HepG2 (cell line): Measurements from ENCODE around the gene ZNF845. TPM values are rescaled to one million over a fixed set of nuclear protein-coding genes. Genes with fewer than 3 reads are reported as not detected.

Experiments used
- CEBPB ChIP-seq: IDR thresholded peaks from 2 replicates; pipeline ENCODE4 v1.6.1; 2011; ENCODE audit warnings: low read depth, low read length, improper control_type of control experiment, borderline replicate concordance
- FOXA3 ChIP-seq: IDR thresholded peaks from 2 replicates; pipeline ENCODE4 v1.6.1; 2016; ENCODE audit warnings: missing genetic modification reagents, missing compliant biosample characterization
- GLMP ChIP-seq: sonication (generic); formaldehyde crosslinking; IDR thresholded peaks from 2 replicates; pipeline ENCODE4 v1.9.0; 2021; ENCODE audit warnings: missing genetic modification reagents, mild to moderate bottlenecking, borderline replicate concordance
- HBP1 ChIP-seq: IDR thresholded peaks from 2 replicates; pipeline ENCODE4 v1.6.1; 2016; ENCODE audit warnings: low read depth, control low read depth
- HNF4A ChIP-seq: sonication (generic); formaldehyde crosslinking; IDR thresholded peaks from 2 replicates; pipeline ENCODE4 v1.4.0; 2020; ENCODE audit warnings: missing genetic modification reagents
- IRF1 ChIP-seq: sonication (generic); formaldehyde crosslinking; IDR thresholded peaks from 2 replicates; pipeline ENCODE4 v1.4.0; 2020; ENCODE audit warnings: low read depth, mild to moderate bottlenecking, missing genetic modification reagents
- KAT2B ChIP-seq: fragments of 150-350 bp; IDR thresholded peaks from 2 replicates; pipeline ENCODE4 v1.6.1; 2014; ENCODE audit warnings: low read depth, low read length, borderline replicate concordance
- NFE2 ChIP-seq: sonication (generic); formaldehyde crosslinking; IDR thresholded peaks from 2 replicates; pipeline ENCODE4 v1.4.0; 2020; ENCODE audit warnings: missing genetic modification reagents
- SPEN ChIP-seq: sonication (generic); formaldehyde crosslinking; IDR thresholded peaks from 2 replicates; pipeline ENCODE4 v1.5.1; 2020; ENCODE audit warnings: low read depth, mild to moderate bottlenecking, missing genetic modification reagents
- SUZ12 ChIP-seq: fragments of 150-350 bp; IDR thresholded peaks from 2 replicates; pipeline ENCODE4 v1.6.1; 2014; ENCODE audit warnings: low read depth, low read length
- ZBTB49 ChIP-seq: sonication (generic); formaldehyde crosslinking; IDR thresholded peaks from 2 replicates; pipeline ENCODE4 v1.4.0; 2020; ENCODE audit warnings: missing genetic modification reagents, borderline replicate concordance
- ZFP41 ChIP-seq: sonication (generic); formaldehyde crosslinking; IDR thresholded peaks from 2 replicates; pipeline ENCODE4 v1.4.0; 2020; ENCODE audit warnings: mild to moderate bottlenecking, missing genetic modification reagents, borderline replicate concordance
- ZNF382 ChIP-seq: sonication (generic); formaldehyde crosslinking; IDR thresholded peaks from 2 replicates; pipeline ENCODE4 v1.5.0; 2020; ENCODE audit warnings: missing genetic modification reagents, mild to moderate bottlenecking, borderline replicate concordance
- ZNF432 ChIP-seq: sonication (generic); formaldehyde crosslinking; IDR thresholded peaks from 2 replicates; pipeline ENCODE4 v1.5.0; 2020; ENCODE audit warnings: missing genetic modification reagents, mild to moderate bottlenecking, borderline replicate concordance
- ZNF766 ChIP-seq: sonication (generic); formaldehyde crosslinking; IDR thresholded peaks from 2 replicates; pipeline ENCODE4 v1.5.0; 2020; ENCODE audit warnings: missing genetic modification reagents, borderline replicate concordance
- polyA plus RNA-seq, 8 experiments: library from polyadenylated mRNA; depleted of rRNA in 3 of 8; stranded (reverse) in 7 of 8; unstranded in 1 of 8; fragments of >200 nt; fragmentation: Illumina TruSeq in 4 of 8; extraction: Trizol in 4 of 8; gene quantifications; 2 replicates each; pipeline versions ENCODE4 v1.2.1 to v1.2.3, GENCODE V29; 2011 to 2016; ENCODE audit warnings: low read depth in 4 of 8, missing spikeins in 1 of 8, mixed read lengths in 1 of 8; ENCODE audit not compliant: insufficient read depth in 1 of 8
- total RNA-seq, 5 experiments: library from RNA; depleted of rRNA; stranded (reverse); fragments of >200 nt; fragmentation: Illumina TruSeq; extraction: Trizol; gene quantifications; 2 replicates each; pipeline ENCODE4 v1.2.3, GENCODE V29; 2016; ENCODE audit warnings: low read depth in 1 of 5
- TF ChIP-seq, protein P1 (sequence below): sonication (generic); formaldehyde crosslinking; IDR thresholded peaks from 2 replicates; pipeline ENCODE4 v1.4.0; 2020; ENCODE audit warnings: missing genetic modification reagents
- TF ChIP-seq, protein P2 (sequence below): IDR thresholded peaks from 2 replicates; pipeline ENCODE4 v1.6.1; 2016; ENCODE audit warnings: missing compliant biosample characterization, missing genetic modification reagents, borderline replicate concordance
- TF ChIP-seq, protein P3 (sequence below): sonication (generic); formaldehyde crosslinking; IDR thresholded peaks from 2 replicates; pipeline ENCODE4 v1.5.0; 2020; ENCODE audit warnings: mild to moderate bottlenecking, missing genetic modification reagents

ZNF845 gene
- total and polyA plus RNA-seq, 2 of the 13 experiments (the other 11 are each of a cell fraction or from before 2014, with no cell fraction given), result 1.7 to 9.6 TPM

- TF ChIP-seq, protein P1, sequence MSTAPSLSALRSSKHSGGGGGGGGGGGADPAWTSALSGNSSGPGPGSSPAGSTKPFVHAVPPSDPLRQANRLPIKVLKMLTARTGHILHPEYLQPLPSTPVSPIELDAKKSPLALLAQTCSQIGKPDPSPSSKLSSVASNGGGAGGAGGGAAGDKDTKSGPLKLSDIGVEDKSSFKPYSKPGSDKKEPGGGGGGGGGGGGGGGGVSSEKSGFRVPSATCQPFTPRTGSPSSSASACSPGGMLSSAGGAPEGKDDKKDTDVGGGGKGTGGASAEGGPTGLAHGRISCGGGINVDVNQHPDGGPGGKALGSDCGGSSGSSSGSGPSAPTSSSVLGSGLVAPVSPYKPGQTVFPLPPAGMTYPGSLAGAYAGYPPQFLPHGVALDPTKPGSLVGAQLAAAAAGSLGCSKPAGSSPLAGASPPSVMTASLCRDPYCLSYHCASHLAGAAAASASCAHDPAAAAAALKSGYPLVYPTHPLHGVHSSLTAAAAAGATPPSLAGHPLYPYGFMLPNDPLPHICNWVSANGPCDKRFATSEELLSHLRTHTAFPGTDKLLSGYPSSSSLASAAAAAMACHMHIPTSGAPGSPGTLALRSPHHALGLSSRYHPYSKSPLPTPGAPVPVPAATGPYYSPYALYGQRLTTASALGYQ (CRISPR knock-in tag), result no peak
- TF ChIP-seq SUZ12 (no peak), HBP1 (CRISPR knock-in tag) (no peak), FOXA3 (CRISPR knock-in tag) (peak; percentile 20; the same call in 1 of the 2 replicates), ZFP41 (CRISPR knock-in tag) (no peak), SPEN (CRISPR knock-in tag) (no peak), GLMP (CRISPR knock-in tag) (no peak), ZNF382 (CRISPR knock-in tag) (no peak), ZNF432 (CRISPR knock-in tag) (no peak), CEBPB (no peak), NFE2 (CRISPR knock-in tag) (no peak), HNF4A (CRISPR knock-in tag) (no peak; the same call in 1 of the 2 replicates), ZBTB49 (CRISPR knock-in tag) (no peak), ZNF766 (0 out of 2 replicates have a peak, but pooled peaks have one; percentile 5), IRF1 (no peak), KAT2B (no peak)
- TF ChIP-seq, protein P2, sequence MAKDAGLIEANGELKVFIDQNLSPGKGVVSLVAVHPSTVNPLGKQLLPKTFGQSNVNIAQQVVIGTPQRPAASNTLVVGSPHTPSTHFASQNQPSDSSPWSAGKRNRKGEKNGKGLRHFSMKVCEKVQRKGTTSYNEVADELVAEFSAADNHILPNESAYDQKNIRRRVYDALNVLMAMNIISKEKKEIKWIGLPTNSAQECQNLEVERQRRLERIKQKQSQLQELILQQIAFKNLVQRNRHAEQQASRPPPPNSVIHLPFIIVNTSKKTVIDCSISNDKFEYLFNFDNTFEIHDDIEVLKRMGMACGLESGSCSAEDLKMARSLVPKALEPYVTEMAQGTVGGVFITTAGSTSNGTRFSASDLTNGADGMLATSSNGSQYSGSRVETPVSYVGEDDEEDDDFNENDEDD (CRISPR knock-in tag), result peak; percentile 1; the same call in 1 of the 2 replicates
- TF ChIP-seq, protein P3, sequence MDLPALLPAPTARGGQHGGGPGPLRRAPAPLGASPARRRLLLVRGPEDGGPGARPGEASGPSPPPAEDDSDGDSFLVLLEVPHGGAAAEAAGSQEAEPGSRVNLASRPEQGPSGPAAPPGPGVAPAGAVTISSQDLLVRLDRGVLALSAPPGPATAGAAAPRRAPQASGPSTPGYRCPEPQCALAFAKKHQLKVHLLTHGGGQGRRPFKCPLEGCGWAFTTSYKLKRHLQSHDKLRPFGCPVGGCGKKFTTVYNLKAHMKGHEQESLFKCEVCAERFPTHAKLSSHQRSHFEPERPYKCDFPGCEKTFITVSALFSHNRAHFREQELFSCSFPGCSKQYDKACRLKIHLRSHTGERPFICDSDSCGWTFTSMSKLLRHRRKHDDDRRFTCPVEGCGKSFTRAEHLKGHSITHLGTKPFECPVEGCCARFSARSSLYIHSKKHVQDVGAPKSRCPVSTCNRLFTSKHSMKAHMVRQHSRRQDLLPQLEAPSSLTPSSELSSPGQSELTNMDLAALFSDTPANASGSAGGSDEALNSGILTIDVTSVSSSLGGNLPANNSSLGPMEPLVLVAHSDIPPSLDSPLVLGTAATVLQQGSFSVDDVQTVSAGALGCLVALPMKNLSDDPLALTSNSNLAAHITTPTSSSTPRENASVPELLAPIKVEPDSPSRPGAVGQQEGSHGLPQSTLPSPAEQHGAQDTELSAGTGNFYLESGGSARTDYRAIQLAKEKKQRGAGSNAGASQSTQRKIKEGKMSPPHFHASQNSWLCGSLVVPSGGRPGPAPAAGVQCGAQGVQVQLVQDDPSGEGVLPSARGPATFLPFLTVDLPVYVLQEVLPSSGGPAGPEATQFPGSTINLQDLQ (CRISPR knock-in tag), result no peak
Observed at GRCh38 chr19:53394522-53394973, 61.0 kb downstream of the ZNF845 start (continued).
